Stomach (tissue), 9 donors: ENCODE results near the gene TAP1. TPM values are rescaled to one million over a fixed set of nuclear protein-coding genes. Genes with fewer than 3 reads are reported as not detected.

Source experiments
- DNase-seq, 2 donors: peaks; one replicate each; pipeline versions ENCODE4 v3.0.0 to v3.0.0-alpha.2; 2013 to 2019
- H3K27ac ChIP-seq, 5 donors: fragments of 200-600 bp in 4 of 5; sonication (generic) in 4 of 5; one replicate each; pipeline ENCODE4 v1.5.1; 2013 to 2019; ENCODE audit warnings: mild to moderate bottlenecking in 1 of 5, moderate library complexity in 1 of 5
- H3K27me3 ChIP-seq, 3 donors: fragments of 200-600 bp; sonication (generic); one replicate each; pipeline ENCODE4 v1.5.1; 2017 to 2019; ENCODE audit warnings: mixed run types in 1 of 3
- H3K36me3 ChIP-seq, 4 donors: fragments of 200-600 bp; sonication (generic); 1 replicate in 3 of 4; 2 replicates in 1 of 4; pipeline ENCODE4 v1.5.1; 2016 to 2019
- H3K4me1 ChIP-seq, 4 donors: fragments of 200-600 bp; sonication (generic); one replicate each; pipeline ENCODE4 v1.5.1; 2016 to 2019
- H3K4me3 ChIP-seq, 4 donors: fragments of 200-600 bp; sonication (generic) in 3 of 4; one replicate each; pipeline ENCODE4 v1.5.1; 2016 to 2019; ENCODE audit warnings: mild to moderate bottlenecking in 1 of 4
- H3K9me3 ChIP-seq, 4 donors: fragments of 200-600 bp; sonication (generic); one replicate each; pipeline ENCODE4 v1.5.1; 2016 to 2019
- CTCF ChIP-seq, 7 experiments: fragments of 450-650 bp in 4 of 7; fragments of 200-600 bp in 3 of 7; sonication (generic) in 3 of 7; IDR thresholded peaks; one replicate each; pipeline ENCODE4 v1.5.1; 2016 to 2019; ENCODE audit warnings: antibody characterized with exemption in 7 of 7, control low read depth in 2 of 7, mild to moderate bottlenecking in 1 of 7
- EP300 ChIP-seq: sonication (generic); formaldehyde crosslinking; IDR thresholded peaks from one replicate; pipeline ENCODE4 v1.6.1; 2017; ENCODE audit warnings: antibody characterized with exemption
- POLR2A ChIP-seq, 4 donors: fragments of 450-650 bp; IDR thresholded peaks; one replicate each; pipeline ENCODE4 v1.6.1; 2016; ENCODE audit warnings: antibody characterized with exemption in 4 of 4, control low read depth in 2 of 4, mild to moderate bottlenecking in 1 of 4, moderate library complexity in 1 of 4
- POLR2AphosphoS5 ChIP-seq, 3 donors: sonication (generic); formaldehyde crosslinking; IDR thresholded peaks; one replicate each; pipeline ENCODE4 v1.6.1; 2016; ENCODE audit warnings: antibody characterized with exemption in 3 of 3
- WGBS, 5 donors: extraction: QIAGEN DNeasy Blood & Tissue Kit in 3 of 5; methylation state at CpG; one replicate each; pipeline versions ENCODE4 v1.1.5 to v1.1.7; 2013 to 2018; 5-methylcytosine and 5-hydroxymethylcytosine counted together
- intact Hi-C: fragments of 100-400 bp; cut with DNase I; formaldehyde crosslinking; loops from one replicate; pipeline ENCODE4 v1.15.1; 2023; ENCODE audit warnings: low total_unique reads
- polyA plus RNA-seq, 3 donors: library from polyadenylated mRNA; stranded (reverse); fragments of 200-250 nt; gene quantifications; one replicate each; pipeline ENCODE4 v1.2.3, GENCODE V29; 2013
- total RNA-seq, 5 donors: library from RNA; depleted of rRNA; stranded (reverse); fragments of >200 nt; gene quantifications; one replicate each; pipeline versions ENCODE4 v1.1.0 to v1.2.3, GENCODE V29; 2014 to 2016
- donor health status: healthy with polysubstance abuse.
- donor health status: Bipolar disorder and iron deficiency.
- donor health status: healthy.

The TAP1 gene
- total and polyA plus RNA-seq, 8 donors = 10.8 to 117 (median 25.3) TPM

GRCh38 chr6:32839356-32839755 is 14.1 kb downstream of the TAP1 start:
- 86 to 88% (median 87%) methylated on average over 15 of the region's 15 CpGs for WGBS, 5 donors
- peaks cover 21 to 48% (median 34%) of the 10 kb centered on the region in 4 donors for H3K4me1 ChIP-seq
- peaks cover 6 to 50% (median 39%) of the 10 kb centered on the region in 4 donors for H3K36me3 ChIP-seq
- TF ChIP-seq EP300 (no peak), CTCF (IDR thresholded peaks at IDR 0.05) (no peak), POLR2A (IDR thresholded peaks at IDR 0.05) (no peak), POLR2AphosphoS5 (IDR thresholded peaks at IDR 0.05) (no peak)
- intact Hi-C loops = no loop called here
- H3K4me3 ChIP-seq = no peak overlapping the region
- peak overlapping the region in 4 of 5 donors; percentile 89 to 98 (median 97) for H3K27ac ChIP-seq
- DNase-seq = no peak
- H3K9me3 ChIP-seq = no peaks in the 10 kb centered on the region
- no peaks in the 10 kb centered on the region for H3K27me3 ChIP-seq

- 0 to 1% (median 0%) methylated on average over 26 to 57 of the region's 57 CpGs for WGBS, 5 donors
- Histone ChIP-seq H3K27ac (peak within 1 kb of the TSS; percentile 89 to 98 (median 96)), H3K4me3 (peak within 1 kb of the TSS; percentile 68 to 86 (median 76)), H3K27me3 (no peaks in the 10 kb centered on the region), H3K36me3 (peaks cover 6 to 60% (median 48%) of the 10 kb centered on the region in 4 donors), H3K9me3 (no peaks in the 10 kb centered on the region), H3K4me1 (peaks cover 21 to 45% (median 33%) of the 10 kb centered on the region in 4 donors)
- TF ChIP-seq POLR2AphosphoS5 (IDR thresholded peaks at IDR 0.05) = peak; percentile 72 to 95 (median 90)
- TF ChIP-seq CTCF (IDR thresholded peaks at IDR 0.05) = peak in 6 of 7 experiments; percentile 26 to 97 (median 93)
- TF ChIP-seq EP300 = no peak
- intact Hi-C loops = no loop called here
- peak; percentile 98 for DNase-seq
Observed at GRCh38 chr6:32838114-32838958, 15.2 kb downstream of the TAP1 start, which contains the start of gene TAP2. Gene TAP2 (minus strand): TSS chr6:32838739. CDS start chr6:32838233, 506 bp downstream.

- DNase-seq = no peak
Observed at GRCh38 chr6:32837651-32838113, 15.8 kb downstream of the TAP1 start.

More at GRCh38 chr6:32837651-32838113, 15.8 kb downstream of the TAP1 start:
- H3K4me1 ChIP-seq = peaks cover 15 to 39% (median 28%) of the 10 kb centered on the region in 4 donors
- no peaks in the 10 kb centered on the region for H3K27me3 ChIP-seq
- peaks cover 6 to 61% (median 48%) of the 10 kb centered on the region in 4 donors for H3K36me3 ChIP-seq
- intact Hi-C loops = no loop called here
- H3K4me3 ChIP-seq = peak overlapping the region; percentile 68 to 86 (median 76)
- peak overlapping the region; percentile 89 to 98 (median 96) for H3K27ac ChIP-seq
- H3K9me3 ChIP-seq = no peaks in the 10 kb centered on the region
- whole genome bisulfite sequencing, 5 donors = 20 to 33% (median 29%) methylated on average over 9 to 12 of the region's 12 CpGs
- TF ChIP-seq POLR2A (IDR thresholded peaks at IDR 0.05) (no peak), POLR2AphosphoS5 (IDR thresholded peaks at IDR 0.05) (no peak), EP300 (no peak), CTCF (IDR thresholded peaks at IDR 0.05) (no peak)
